Skeletal muscle cell (primary cell): Measurements from ENCODE around the gene IGSF9B.

Experiments used
- DNase-seq: peaks from one replicate; pipeline ENCODE4 v3.0.0-alpha.2; 2010; ENCODE audit warnings: low read depth
- H3K4me3 ChIP-seq: 2 replicates; pipeline ENCODE4 v1.5.1; 2011; ENCODE audit warnings: low read depth, mild to moderate bottlenecking, control low read depth, low read length, moderate library complexity

The IGSF9B gene

DNA sequence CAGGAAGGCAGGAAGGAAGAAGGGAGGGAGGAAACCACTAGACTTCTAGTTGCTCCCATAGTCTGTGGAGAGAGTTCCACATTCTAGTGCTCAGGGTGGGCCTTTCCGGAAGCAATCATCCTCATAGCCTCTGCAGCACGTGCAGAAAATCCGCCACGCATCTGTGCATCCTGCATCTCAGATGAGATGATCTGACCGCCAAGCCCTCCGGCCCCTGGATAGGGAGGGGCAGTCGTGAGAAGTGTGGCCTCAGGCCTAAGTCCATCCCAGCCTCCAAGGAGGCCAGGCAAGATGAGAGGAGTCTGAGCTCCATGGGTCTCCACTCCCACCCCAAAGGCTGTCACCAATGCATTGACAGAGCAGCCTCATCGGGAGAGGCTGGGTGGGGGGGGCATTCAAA lies 30.4 kb upstream of the IGSF9B start:
- H3K4me3 ChIP-seq, result no peak overlapping the region
- DNase-seq, result no peak

- no peak overlapping the region for H3K4me3 ChIP-seq
- DNase-seq, result no peak
Observed at GRCh38 chr11:133985981-133986944, 29.5 kb upstream of the IGSF9B start.

DNA sequence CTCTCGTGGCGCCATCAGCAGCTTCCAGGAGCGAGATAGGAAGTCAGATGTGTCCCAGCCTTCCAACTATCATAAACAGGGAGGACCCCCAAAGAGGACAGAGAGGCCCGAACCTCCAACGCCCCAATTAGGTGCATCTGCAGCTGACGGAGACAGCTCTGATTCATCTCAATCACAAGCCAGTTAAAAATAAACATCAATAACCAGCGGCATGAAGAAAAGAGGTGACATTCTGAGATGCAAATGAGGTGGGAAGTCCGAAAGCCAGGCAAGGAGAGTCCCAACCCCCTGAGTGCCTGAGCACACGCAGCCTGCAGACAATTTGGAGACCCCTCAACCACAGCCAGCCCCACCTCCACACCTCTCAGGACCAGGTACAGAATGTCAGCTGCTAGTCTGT lies 28.1 kb upstream of the IGSF9B start:
- no peak for DNase-seq
- no peak overlapping the region for H3K4me3 ChIP-seq

DNA sequence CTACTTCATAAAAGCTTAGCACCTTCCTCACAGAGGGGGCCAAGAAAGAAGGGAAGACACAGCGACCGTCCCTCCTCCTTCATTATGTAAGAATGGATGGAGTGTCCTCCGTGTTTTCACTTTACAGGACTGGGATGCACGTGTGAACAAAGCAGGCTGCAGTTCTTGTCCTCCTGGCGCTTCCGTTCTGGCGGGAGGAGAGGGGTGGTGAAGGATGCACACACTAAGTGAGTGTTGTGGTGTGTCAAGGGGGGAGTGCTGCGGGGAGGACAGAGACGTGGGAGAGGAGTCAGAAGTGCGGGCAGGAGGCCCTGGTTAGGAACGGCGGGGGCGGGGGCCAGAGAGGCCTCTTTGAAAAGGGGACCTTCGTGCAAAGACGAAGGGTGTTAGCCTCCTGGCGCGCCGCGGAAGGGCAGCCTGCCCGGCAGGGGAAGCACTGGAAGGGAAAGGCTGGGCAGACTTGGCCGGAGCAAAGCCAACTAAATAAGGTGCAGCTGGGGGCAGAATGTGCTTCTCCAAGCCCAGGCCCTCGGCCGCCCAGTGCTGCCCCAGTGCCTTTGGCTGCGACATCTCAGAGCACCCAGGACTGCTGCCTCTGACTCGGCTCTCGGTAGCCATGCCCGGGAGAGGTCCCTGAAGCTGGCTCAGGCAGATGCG lies 27.0 kb upstream of the IGSF9B start:
- no peak for DNase-seq
- no peak overlapping the region for H3K4me3 ChIP-seq

GRCh38 chr11:133982876-133983275 lies 26.1 kb upstream of the IGSF9B start:
- DNase-seq, result no peak

GRCh38 chr11:133982151-133982550 lies 25.4 kb upstream of the IGSF9B start:
- DNase-seq, result no peak
- no peak overlapping the region for H3K4me3 ChIP-seq

More at GRCh38 chr11:133982876-133983275, 26.1 kb upstream of the IGSF9B start:
- no peak overlapping the region for H3K4me3 ChIP-seq

GRCh38 chr11:133981156-133981555 lies 24.4 kb upstream of the IGSF9B start:
- H3K4me3 ChIP-seq, result no peak overlapping the region
- DNase-seq, result no peak

- DNase-seq, result no peak
- H3K4me3 ChIP-seq, result no peak overlapping the region
Observed at GRCh38 chr11:133980665-133981064, 23.9 kb upstream of the IGSF9B start.

- DNase-seq, result no peak
- no peak overlapping the region for H3K4me3 ChIP-seq
Observed at GRCh38 chr11:133978794-133979193, 22.0 kb upstream of the IGSF9B start.

DNA sequence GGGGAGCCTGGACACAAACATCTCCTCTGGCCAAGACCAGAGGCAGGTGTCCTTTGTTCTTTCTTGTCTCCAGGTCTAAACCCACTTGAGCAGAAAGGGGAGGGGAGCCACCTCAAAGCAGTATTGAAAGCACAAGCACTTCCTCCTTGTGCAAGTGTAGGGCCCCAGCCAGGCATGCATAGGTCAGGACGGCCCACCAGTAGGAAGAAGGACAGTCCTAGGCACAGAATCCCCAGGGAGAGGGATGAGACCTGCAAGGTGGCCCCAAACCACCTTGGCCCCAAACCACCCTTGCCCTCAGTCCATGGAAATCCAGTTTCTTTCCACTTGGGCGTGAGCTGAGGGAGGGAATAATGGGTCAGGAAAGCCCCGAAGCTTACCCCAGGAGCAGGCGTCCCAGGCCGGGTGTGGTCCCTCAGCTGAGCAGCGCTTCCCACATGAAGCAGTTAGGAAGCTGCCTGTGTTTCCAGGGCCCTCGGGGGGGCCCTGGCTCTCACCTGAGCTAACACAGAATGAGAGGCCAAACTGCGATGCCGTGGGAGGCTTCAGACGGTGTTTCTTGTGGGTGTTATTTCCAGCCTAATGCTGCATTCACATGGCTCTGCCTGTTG lies 20.4 kb upstream of the IGSF9B start:
- no peak overlapping the region for H3K4me3 ChIP-seq
- DNase-seq, result no peak

- H3K4me3 ChIP-seq, result no peak overlapping the region
- no peak for DNase-seq
Observed at GRCh38 chr11:133975488-133975849, 18.7 kb upstream of the IGSF9B start.

DNA sequence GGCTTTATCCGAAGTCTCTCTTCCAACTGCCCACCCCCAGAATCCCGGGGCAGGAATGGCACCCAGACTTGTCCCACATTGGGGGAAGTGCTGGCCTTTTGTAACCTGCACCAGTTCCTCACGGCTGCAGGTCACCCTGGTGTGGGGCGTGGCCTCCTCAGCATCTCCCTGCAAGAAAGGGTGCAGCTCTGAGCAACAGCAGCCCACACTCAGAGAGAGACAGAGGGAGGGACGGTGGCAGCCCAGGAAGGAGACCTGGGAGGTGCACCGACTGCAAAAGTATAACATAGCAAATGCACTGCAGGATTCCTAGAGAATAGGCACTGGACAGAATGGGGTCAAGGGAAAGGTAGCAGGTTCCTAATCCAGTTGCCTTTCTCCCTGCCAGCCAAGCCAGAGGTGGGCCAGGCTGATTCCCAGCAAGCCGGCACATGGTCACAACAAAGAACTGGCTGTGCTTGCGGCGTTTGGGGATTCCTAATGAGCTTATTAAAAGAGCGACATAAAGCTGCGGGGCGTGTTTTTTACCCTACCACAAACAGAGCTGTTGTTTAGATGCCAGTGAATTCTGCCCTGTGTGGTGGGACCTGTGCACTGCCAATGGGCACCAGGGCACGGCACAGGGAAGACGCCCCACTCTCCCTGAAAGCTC lies 18.2 kb upstream of the IGSF9B start:
- no peak overlapping the region for H3K4me3 ChIP-seq
- no peak for DNase-seq

GRCh38 chr11:133971881-133972280 lies 15.1 kb upstream of the IGSF9B start:
- no peak overlapping the region for H3K4me3 ChIP-seq
- DNase-seq, result no peak

DNA sequence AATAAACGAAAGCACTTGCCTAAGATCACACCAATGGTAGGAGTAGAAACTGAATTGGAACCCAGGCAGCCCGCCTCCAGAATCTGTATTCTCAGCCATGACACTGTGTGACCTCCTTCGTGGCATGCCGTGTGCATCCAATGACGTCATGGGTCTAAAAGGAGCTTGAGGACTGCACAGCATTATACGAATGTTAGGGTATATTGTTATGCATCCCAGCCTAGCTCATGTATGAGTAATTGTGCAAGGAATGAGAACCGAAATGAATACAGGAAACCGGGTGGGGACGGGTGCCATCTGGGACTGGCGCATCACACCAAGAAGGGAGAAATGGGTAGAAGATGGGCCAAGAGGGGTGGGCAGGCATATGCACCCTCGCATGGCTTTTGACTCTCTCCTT lies 12.3 kb upstream of the IGSF9B start:
- no peak for DNase-seq
- no peak overlapping the region for H3K4me3 ChIP-seq

DNA sequence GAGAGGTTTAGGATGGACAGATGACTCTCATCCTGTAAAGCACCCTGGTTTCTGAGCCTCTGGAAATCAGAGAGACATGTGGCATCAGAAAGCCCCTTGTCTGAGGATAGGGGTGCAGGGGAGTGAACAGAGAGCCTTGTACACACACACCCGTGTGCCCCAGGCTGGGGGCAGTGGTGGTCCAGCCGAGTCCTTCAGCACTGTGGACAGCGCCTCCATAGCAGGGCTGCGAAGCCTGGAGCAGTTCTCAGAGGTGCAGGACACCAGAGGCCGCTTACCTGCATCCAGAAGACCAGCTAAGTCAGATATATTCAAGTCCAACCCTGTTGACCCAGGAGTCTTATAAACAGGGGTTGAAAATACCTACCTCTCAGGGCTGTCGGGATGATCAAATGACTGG lies 11.5 kb upstream of the IGSF9B start:
- H3K4me3 ChIP-seq, result no peak overlapping the region
- no peak for DNase-seq

DNA sequence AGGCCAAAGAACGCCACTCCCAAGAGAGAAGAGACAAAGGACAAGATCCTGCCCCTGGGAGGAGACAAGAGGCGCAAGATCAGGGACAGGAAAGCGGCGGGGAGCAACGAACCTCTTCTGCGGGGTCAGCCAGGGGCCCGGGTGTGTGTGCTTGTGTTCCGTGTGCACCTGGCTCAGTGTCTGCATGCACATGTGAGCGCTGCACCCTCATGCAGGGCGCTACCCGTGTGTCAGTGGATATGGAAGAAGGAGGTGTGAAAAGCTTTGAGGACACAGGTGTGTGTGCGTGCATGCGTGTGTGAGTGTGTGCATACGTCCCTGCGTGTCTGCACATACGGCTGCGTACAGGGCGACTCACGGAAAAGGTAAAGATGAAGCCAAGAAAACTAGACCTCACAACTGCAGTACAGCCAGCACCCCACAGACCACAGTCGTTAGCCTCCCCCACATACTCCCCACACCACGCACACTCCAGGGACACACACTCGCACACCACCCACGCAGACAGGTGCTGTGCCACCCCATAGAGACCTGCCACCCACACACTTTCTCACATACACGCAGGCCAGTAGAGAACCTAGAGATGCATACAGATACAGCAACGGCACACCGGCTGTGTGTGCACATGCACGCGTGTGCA lies 11.0 kb upstream of the IGSF9B start:
- H3K4me3 ChIP-seq, result no peak overlapping the region
- no peak for DNase-seq

DNA sequence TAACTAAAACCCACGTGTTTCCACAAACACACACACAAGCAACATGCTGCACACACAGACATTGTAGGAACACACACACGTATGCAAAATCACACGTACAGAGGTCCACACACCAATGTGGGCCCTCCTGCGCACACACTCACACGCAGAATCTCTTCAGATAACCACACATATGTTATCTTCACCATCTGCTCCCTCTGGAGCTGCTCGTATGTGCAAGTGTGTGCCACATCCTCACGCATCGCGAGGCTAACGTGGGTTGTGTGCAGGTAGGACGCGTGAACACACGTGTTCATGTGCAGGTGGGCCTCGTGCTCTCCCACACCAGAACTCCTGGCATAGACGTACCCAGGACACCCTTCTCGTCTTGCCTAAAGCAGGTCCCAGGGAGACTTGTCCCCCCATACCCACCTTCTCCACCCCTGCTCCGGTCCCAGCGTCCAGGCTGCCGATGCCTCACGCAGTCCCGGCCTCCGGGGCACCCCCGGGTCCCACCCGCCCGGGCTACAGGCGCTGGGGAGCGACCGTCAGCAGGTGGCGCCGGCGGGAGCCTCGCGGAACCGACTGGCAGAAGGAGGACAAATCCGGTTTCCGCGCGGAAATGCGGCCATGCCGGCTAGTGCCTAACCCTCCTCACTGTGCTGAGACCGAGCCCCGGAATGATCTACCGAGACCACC lies 10.3 kb upstream of the IGSF9B start:
- DNase-seq, result no peak
- no peak overlapping the region for H3K4me3 ChIP-seq

GRCh38 chr11:133966172-133966651 lies 9.4 kb upstream of the IGSF9B start:
- DNase-seq, result no peak
- H3K4me3 ChIP-seq, result no peak overlapping the region

DNA sequence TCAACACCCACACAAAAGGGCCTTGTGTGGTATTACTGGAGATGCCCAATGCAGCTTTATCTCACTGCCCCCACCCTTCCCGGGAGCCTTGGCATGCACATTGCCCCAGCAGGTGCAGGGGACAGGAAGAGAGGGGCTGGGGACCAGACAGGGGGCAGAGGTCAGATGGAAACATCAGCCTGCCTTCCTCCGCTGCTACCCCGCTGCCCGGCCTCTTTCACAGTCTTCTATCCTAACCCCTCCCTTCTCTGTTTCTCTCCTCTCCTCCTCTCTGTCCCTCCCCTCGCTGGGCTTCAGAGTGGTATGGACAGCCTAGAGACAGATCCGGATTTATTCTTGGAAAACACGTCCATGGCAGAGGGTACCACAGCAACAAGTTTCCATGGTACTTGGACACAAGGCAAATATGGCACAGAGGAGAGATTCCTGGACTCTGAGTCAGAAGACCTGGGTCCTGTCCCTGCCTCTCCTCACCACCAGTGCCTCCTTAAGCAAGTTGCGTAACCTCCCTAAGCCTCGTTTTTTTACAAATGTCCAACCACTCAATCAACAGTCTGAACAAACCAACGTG lies 8.3 kb upstream of the IGSF9B start:
- no peak for DNase-seq
- H3K4me3 ChIP-seq, result no peak overlapping the region
